ACC112 (cell line): ENCODE results near the gene ASCL3.
"Not testable (repeated sequence)": the region's sequence is repeated elsewhere in the genome, so short reads cannot be mapped to it uniquely, and the experiment has no call there.

Source experiments
- H2AFZ ChIP-seq: fragments of 200-600 bp; sonication (generic); one replicate; pipeline ENCODE4 v1.6.0; 2017; ENCODE audit warnings: antibody characterized with exemption, low read length; ENCODE audit not compliant: unreplicated experiment
- H3K27ac ChIP-seq: fragments of 200-600 bp; sonication (generic); 2 replicates; pipeline ENCODE4 v1.5.1; 2014; ENCODE audit warnings: low read depth, mild to moderate bottlenecking, antibody characterized with exemption, low read length, moderate library complexity
- H3K27me3 ChIP-seq: fragments of 200-600 bp; sonication (generic); 2 replicates; pipeline ENCODE4 v1.6.1; 2014; ENCODE audit warnings: mild to moderate bottlenecking, antibody characterized with exemption, low read length, moderate library complexity, mixed read lengths; ENCODE audit not compliant: insufficient read depth
- H3K36me3 ChIP-seq: fragments of 200-600 bp; sonication (generic); 2 replicates; pipeline ENCODE4 v1.6.1; 2016; ENCODE audit warnings: mild to moderate bottlenecking, antibody characterized with exemption, low read length, moderate library complexity, mixed read lengths; ENCODE audit not compliant: insufficient read depth
- H3K4me1 ChIP-seq: fragments of 200-600 bp; sonication (generic); one replicate; pipeline ENCODE4 v1.6.1; 2016; ENCODE audit warnings: low read length, mixed read lengths; ENCODE audit not compliant: insufficient read depth, unreplicated experiment, control insufficient read depth
- H3K4me3 ChIP-seq: fragments of 200-600 bp; sonication (generic); 2 replicates; pipeline ENCODE4 v1.5.1; 2014; ENCODE audit warnings: mild to moderate bottlenecking, low read depth, low read length
- H3K79me2 ChIP-seq: fragments of 200-600 bp; sonication (generic); one replicate; pipeline ENCODE4 v1.6.0; 2016; ENCODE audit warnings: low read length; ENCODE audit not compliant: control insufficient read depth, unreplicated experiment, insufficient read depth

ASCL3 gene

GRCh38 chr11:8910649-8911026 is 32.2 kb downstream of the ASCL3 start:
- Histone ChIP-seq H3K4me3 (peak overlapping the region; percentile 75), H2AFZ (peak overlapping the region; percentile 86), H3K27me3 (no peaks in the 10 kb centered on the region), H3K79me2 (peaks cover 26% of the 10 kb centered on the region), H3K36me3 (peaks cover 4% of the 10 kb centered on the region; the same call in 1 of the 2 replicates), H3K4me1 (peaks cover 38% of the 10 kb centered on the region), H3K27ac (no peak overlapping the region)

- peaks cover 29% of the 10 kb centered on the region for H3K4me1 ChIP-seq
These were observed 34.7 kb downstream of the ASCL3 start for GRCh38 chr11:8908099-8908498.

GRCh38 chr11:8907116-8907515 is 35.7 kb downstream of the ASCL3 start:
- Histone ChIP-seq H3K79me2 (peaks cover 7% of the 10 kb centered on the region), H2AFZ (peak overlapping the region; percentile 80), H3K4me3 (peak overlapping the region; percentile 66), H3K27ac (peak overlapping the region; percentile 77), H3K27me3 (no peaks in the 10 kb centered on the region), H3K4me1 (peaks cover 26% of the 10 kb centered on the region), H3K36me3 (no peaks in the 10 kb centered on the region)

More at GRCh38 chr11:8908099-8908498, 34.7 kb downstream of the ASCL3 start:
- no peak overlapping the region for H2AFZ ChIP-seq
- no peak overlapping the region for H3K4me3 ChIP-seq
- no peaks in the 10 kb centered on the region for H3K36me3 ChIP-seq
- H3K27ac ChIP-seq, result no peak overlapping the region
- no peaks in the 10 kb centered on the region for H3K27me3 ChIP-seq
- peaks cover 13% of the 10 kb centered on the region for H3K79me2 ChIP-seq

DNA sequence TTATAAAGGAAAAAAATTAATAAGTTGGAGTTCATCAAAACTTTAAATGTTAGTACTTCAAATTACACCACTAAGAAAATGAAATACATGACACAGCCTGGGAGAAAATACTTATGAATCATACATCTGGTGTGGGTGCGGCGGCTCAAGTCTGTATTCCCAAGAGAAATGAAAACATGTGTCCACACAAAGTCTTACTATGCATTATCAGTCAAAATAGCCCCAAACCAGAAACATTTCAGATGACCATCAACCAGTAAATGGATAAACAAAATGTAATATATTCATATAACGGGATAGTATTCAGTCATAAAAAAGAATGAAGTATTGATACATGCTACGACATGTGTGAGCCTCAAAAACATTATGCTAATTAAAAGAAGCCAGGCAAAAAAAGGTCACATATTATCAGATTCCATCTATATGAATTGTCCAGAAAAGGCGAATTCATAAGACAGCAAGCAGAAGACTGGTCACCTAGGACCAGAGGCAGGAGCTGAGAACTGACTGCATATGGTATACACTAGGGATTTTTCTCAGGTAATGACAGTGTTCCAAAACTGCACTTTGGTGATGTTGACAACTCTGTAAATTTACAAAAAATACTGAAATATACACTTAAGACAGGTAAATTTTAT is 37.2 kb downstream of the ASCL3 start:
- Histone ChIP-seq H3K27ac (peak overlapping the region; percentile 77), H3K36me3 (no peaks in the 10 kb centered on the region)

DNA sequence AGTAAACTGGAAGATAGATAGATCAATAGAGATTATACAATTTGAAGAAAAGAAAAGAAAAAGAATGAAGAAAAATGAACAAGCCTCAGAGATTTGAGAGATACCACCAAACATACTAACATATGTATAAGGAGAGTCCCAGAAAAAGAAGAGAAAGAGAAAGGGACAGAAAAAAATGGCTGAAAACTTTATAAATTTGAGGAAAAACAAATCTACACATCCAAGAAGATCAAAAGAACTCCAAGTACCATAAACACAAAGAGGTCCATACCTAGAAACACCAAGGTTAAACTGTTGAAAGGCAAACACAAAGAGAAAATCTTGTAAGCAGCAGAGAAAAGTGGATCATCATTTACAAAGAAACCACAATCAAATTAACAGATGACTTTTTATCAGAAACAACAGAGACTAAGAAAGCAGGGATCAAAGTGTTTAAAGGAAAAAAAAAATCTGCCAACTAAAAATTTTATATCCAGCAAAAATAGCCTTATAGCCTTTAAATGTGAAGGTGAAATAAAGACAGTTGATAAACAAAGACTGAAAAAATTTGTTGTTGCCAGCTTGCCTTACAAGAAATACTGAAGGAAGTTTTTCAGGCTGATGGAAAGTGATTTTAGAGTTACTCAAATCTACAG is 43.6 kb downstream of the ASCL3 start:
- Histone ChIP-seq H3K4me1 (no peaks in the 10 kb centered on the region), H2AFZ (no peak overlapping the region), H3K36me3 (no peaks in the 10 kb centered on the region), H3K27ac (no peak overlapping the region), H3K79me2 (no peaks in the 10 kb centered on the region), H3K4me3 (no peak overlapping the region), H3K27me3 (no peaks in the 10 kb centered on the region)

More for the DNA sequence above, 37.2 kb downstream of the ASCL3 start:
- no peak overlapping the region for H2AFZ ChIP-seq
- H3K4me1 ChIP-seq, result peaks cover 26% of the 10 kb centered on the region
- H3K4me3 ChIP-seq, result peak overlapping the region; percentile 37
- no peaks in the 10 kb centered on the region for H3K79me2 ChIP-seq
- H3K27me3 ChIP-seq, result no peaks in the 10 kb centered on the region

DNA sequence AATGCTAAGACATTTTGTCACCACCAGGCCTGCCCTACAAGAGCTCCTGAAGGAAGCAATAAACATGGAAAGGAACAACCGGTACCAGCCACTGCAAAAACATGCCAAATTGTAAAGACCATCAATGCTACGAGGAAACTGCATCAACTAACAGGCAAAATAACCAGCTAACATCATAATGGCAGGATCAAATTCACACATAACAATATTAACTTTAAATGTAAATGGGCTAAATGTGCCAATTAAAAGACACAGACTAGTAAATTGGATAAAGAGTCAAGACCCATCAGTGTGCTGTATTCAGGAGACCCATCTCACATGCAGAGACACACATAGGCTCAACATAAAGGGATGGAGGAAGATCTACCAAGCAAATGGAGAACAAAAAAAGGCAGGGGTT is 51.6 kb downstream of the ASCL3 start:
- not testable (repeated sequence) for H2AFZ ChIP-seq, H3K79me2 ChIP-seq, H3K27me3 ChIP-seq, H3K36me3 ChIP-seq, H3K27ac ChIP-seq, H3K4me1 ChIP-seq, H3K4me3 ChIP-seq
